ENCODE data around the gene LBX2.

DNA sequence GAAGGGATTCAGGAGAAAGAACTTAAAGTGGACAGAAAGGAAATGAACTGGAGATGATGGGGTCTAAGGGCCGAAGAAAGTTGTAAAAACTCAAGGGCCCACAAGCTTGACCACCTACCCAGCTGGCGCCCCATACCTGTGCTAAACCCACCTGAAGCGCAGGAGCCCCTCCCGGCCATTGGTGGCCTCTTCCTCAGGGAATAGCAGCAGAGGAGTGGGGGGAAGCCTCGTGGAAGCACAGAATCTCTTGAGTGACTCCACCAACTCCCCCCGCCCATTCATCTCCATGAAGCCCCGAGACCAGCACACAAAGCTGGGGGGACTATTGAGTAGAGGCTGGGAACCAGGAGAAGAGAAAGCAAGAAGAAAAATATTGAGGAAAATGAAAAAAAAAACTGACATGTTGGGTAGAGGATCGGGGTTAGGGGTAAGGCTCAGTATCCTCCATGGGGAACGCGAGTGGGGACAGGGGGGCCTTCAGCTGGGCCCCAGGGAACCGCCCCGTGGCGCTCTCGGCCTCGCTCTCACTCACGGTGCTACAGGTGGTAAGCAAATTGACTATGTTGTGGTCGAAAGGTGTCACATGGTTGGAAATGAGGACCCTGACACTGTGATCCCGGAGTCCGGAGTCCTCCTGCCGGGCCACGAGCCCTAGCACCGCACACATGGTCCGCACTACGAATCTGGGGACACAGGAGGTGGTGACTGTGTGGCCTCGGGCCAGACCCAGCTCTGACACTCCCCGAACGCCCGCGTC lies 29.4 kb upstream of the LBX2 start:
- TF ChIP-seq MYC (IDR thresholded peaks at IDR 0.05; ENCODE audit: low read depth, low read length) = no peak
- TF ChIP-seq, protein P1, sequence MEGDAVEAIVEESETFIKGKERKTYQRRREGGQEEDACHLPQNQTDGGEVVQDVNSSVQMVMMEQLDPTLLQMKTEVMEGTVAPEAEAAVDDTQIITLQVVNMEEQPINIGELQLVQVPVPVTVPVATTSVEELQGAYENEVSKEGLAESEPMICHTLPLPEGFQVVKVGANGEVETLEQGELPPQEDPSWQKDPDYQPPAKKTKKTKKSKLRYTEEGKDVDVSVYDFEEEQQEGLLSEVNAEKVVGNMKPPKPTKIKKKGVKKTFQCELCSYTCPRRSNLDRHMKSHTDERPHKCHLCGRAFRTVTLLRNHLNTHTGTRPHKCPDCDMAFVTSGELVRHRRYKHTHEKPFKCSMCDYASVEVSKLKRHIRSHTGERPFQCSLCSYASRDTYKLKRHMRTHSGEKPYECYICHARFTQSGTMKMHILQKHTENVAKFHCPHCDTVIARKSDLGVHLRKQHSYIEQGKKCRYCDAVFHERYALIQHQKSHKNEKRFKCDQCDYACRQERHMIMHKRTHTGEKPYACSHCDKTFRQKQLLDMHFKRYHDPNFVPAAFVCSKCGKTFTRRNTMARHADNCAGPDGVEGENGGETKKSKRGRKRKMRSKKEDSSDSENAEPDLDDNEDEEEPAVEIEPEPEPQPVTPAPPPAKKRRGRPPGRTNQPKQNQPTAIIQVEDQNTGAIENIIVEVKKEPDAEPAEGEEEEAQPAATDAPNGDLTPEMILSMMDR (IDR thresholded peaks at IDR 0.05; ENCODE audit: low read depth, low read length) = no peak
